ENCODE measurements around the gene OR1I1.

The OR1I1 gene

GRCh38 chr19:15101479-15102082 lies 19.6 kb downstream of the OR1I1 start:
- Histone ChIP-seq H3K4me1 (ENCODE audit: control insufficient read depth in 2 of 2, insufficient read depth in 1 of 2, low read depth in 1 of 2, low read length in 2 of 2) (no peaks in the 10 kb centered on the region), H2BK15ac (ENCODE audit: low read length) (no peak overlapping the region), H2BK120ac (ENCODE audit: low read depth, low read length) (no peak overlapping the region), H3K14ac (ENCODE audit: low read length) (no peak overlapping the region), H4K8ac (ENCODE audit: low read depth, low read length) (no peak overlapping the region), H4K91ac (ENCODE audit: low read depth, low read length, poor library complexity) (no peak overlapping the region), H3K4me2 (ENCODE audit: insufficient read depth, low read length, poor library complexity, severe bottlenecking) (no peak overlapping the region), H3K27ac (replicated peaks; ENCODE audit: low read length) (no peak overlapping the region), H3K18ac (ENCODE audit: low read length) (no peak overlapping the region), H2BK12ac (ENCODE audit: low read length) (no peak overlapping the region), H3K4me3 (ENCODE audit: low read length in 2 of 2) (no peak overlapping the region), H3K4ac (ENCODE audit: low read length) (no peak overlapping the region), H3K79me1 (ENCODE audit: low read depth, low read length) (no peaks in the 10 kb centered on the region), H3K36me3 (replicated peaks in 1 of 2; ENCODE audit: control insufficient read depth in 2 of 2, insufficient read depth in 2 of 2, low read length in 2 of 2) (no peaks in the 10 kb centered on the region), H3K9ac (ENCODE audit: low read depth, low read length, poor library complexity) (no peak overlapping the region), H3K27me3 (ENCODE audit: control insufficient read depth in 3 of 3, insufficient read depth in 3 of 3, low read depth in 1 of 3, low read length in 3 of 3) (no peaks in the 10 kb centered on the region), H2BK5ac (ENCODE audit: low read length) (no peak overlapping the region), H2AK5ac (ENCODE audit: low read depth, low read length) (no peak overlapping the region), H3K9me3 (replicated peaks in 1 of 2; ENCODE audit: control insufficient read depth in 2 of 2, insufficient read depth in 1 of 2, low read depth in 1 of 2, low read length in 2 of 2) (peaks cover 11 to 26% of the 10 kb centered on the region in 2 donors), H2AFZ (ENCODE audit: low read length) (no peak overlapping the region), H3K23ac (ENCODE audit: low read depth, low read length, poor library complexity) (no peak overlapping the region)
- no peak for DNase-seq (ENCODE audit: low spot score)
- WGBS, 2 donors (ENCODE audit: extremely low coverage in 2 of 2, insufficient read length in 2 of 2, insufficient replicate concordance in 1 of 2): no CpG with 5 or more reads among the region's 3 CpGs

GRCh38 chr19:15104003-15104402 lies 22.0 kb downstream of the OR1I1 start:
- Histone ChIP-seq H2BK12ac (ENCODE audit: low read length) (no peak overlapping the region), H2BK120ac (ENCODE audit: low read depth, low read length) (no peak overlapping the region), H2AK5ac (ENCODE audit: low read depth, low read length) (no peak overlapping the region), H3K4me3 (ENCODE audit: low read length in 2 of 2) (no peak overlapping the region), H4K8ac (ENCODE audit: low read depth, low read length) (no peak overlapping the region), H3K9me3 (replicated peaks in 1 of 2; ENCODE audit: control insufficient read depth in 2 of 2, insufficient read depth in 1 of 2, low read depth in 1 of 2, low read length in 2 of 2) (peaks cover 11 to 26% of the 10 kb centered on the region in 2 donors), H3K27ac (replicated peaks; ENCODE audit: low read length) (no peak overlapping the region), H3K14ac (ENCODE audit: low read length) (no peak overlapping the region), H2BK5ac (ENCODE audit: low read length) (no peak overlapping the region), H3K79me1 (ENCODE audit: low read depth, low read length) (peaks cover 5% of the 10 kb centered on the region), H3K23ac (ENCODE audit: low read depth, low read length, poor library complexity) (no peak overlapping the region), H3K4me1 (ENCODE audit: control insufficient read depth in 2 of 2, insufficient read depth in 1 of 2, low read depth in 1 of 2, low read length in 2 of 2) (peaks cover 4 to 9% of the 10 kb centered on the region in 2 donors), H2AFZ (ENCODE audit: low read length) (no peak overlapping the region), H3K27me3 (ENCODE audit: control insufficient read depth in 3 of 3, insufficient read depth in 3 of 3, low read depth in 1 of 3, low read length in 3 of 3) (no peaks in the 10 kb centered on the region), H3K4ac (ENCODE audit: low read length) (no peak overlapping the region), H2BK15ac (ENCODE audit: low read length) (no peak overlapping the region), H3K4me2 (ENCODE audit: insufficient read depth, low read length, poor library complexity, severe bottlenecking) (no peak overlapping the region), H3K9ac (ENCODE audit: low read depth, low read length, poor library complexity) (no peak overlapping the region), H3K18ac (ENCODE audit: low read length) (no peak overlapping the region), H3K36me3 (replicated peaks in 1 of 2; ENCODE audit: control insufficient read depth in 2 of 2, insufficient read depth in 2 of 2, low read length in 2 of 2) (peaks cover 0 to 5% of the 10 kb centered on the region in 2 donors), H4K91ac (ENCODE audit: low read depth, low read length, poor library complexity) (no peak overlapping the region)
- no peak for DNase-seq (ENCODE audit: low spot score)
- no CpG with 5 or more reads among the region's 1 CpG for WGBS, 2 donors (ENCODE audit: extremely low coverage in 2 of 2, insufficient read length in 2 of 2, insufficient replicate concordance in 1 of 2)

- Histone ChIP-seq H2BK5ac (ENCODE audit: low read length) (no peak overlapping the region), H3K9ac (ENCODE audit: low read depth, low read length, poor library complexity) (no peak overlapping the region), H3K4me1 (ENCODE audit: control insufficient read depth in 2 of 2, insufficient read depth in 1 of 2, low read depth in 1 of 2, low read length in 2 of 2) (peaks cover 4 to 9% of the 10 kb centered on the region in 2 donors), H3K27ac (replicated peaks; ENCODE audit: low read length) (no peak overlapping the region), H3K18ac (ENCODE audit: low read length) (no peak overlapping the region), H3K4me3 (ENCODE audit: low read length in 2 of 2) (no peak overlapping the region), H2BK120ac (ENCODE audit: low read depth, low read length) (no peak overlapping the region), H3K4me2 (ENCODE audit: insufficient read depth, low read length, poor library complexity, severe bottlenecking) (no peak overlapping the region), H3K9me3 (replicated peaks in 1 of 2; ENCODE audit: control insufficient read depth in 2 of 2, insufficient read depth in 1 of 2, low read depth in 1 of 2, low read length in 2 of 2) (peaks cover 11 to 26% of the 10 kb centered on the region in 2 donors), H3K36me3 (replicated peaks in 1 of 2; ENCODE audit: control insufficient read depth in 2 of 2, insufficient read depth in 2 of 2, low read length in 2 of 2) (peaks cover 2 to 9% of the 10 kb centered on the region in 2 donors), H3K4ac (ENCODE audit: low read length) (no peak overlapping the region), H3K14ac (ENCODE audit: low read length) (no peak overlapping the region), H4K8ac (ENCODE audit: low read depth, low read length) (no peak overlapping the region), H3K27me3 (ENCODE audit: control insufficient read depth in 3 of 3, insufficient read depth in 3 of 3, low read depth in 1 of 3, low read length in 3 of 3) (no peaks in the 10 kb centered on the region), H2AK5ac (ENCODE audit: low read depth, low read length) (no peak overlapping the region), H3K23ac (ENCODE audit: low read depth, low read length, poor library complexity) (no peak overlapping the region), H2AFZ (ENCODE audit: low read length) (no peak overlapping the region), H3K79me1 (ENCODE audit: low read depth, low read length) (peaks cover 7% of the 10 kb centered on the region), H2BK15ac (ENCODE audit: low read length) (no peak overlapping the region), H2BK12ac (ENCODE audit: low read length) (no peak overlapping the region), H4K91ac (ENCODE audit: low read depth, low read length, poor library complexity) (no peak overlapping the region)
- no peak for DNase-seq (ENCODE audit: low spot score)
- no CpG with 5 or more reads among the region's 1 CpG for WGBS, 2 donors (ENCODE audit: extremely low coverage in 2 of 2, insufficient read length in 2 of 2, insufficient replicate concordance in 1 of 2)
These were observed 22.4 kb downstream of the OR1I1 start for GRCh38 chr19:15104411-15104810.

- no peak overlapping the region for H3K9ac ChIP-seq (ENCODE audit: low read depth, low read length, poor library complexity)
- H2BK12ac ChIP-seq (ENCODE audit: low read length): no peak overlapping the region
- H4K8ac ChIP-seq (ENCODE audit: low read depth, low read length): no peak overlapping the region
- peaks cover 7% of the 10 kb centered on the region for H3K79me1 ChIP-seq (ENCODE audit: low read depth, low read length)
- peaks cover 11 to 26% of the 10 kb centered on the region in 2 donors for H3K9me3 ChIP-seq (replicated peaks in 1 of 2; ENCODE audit: control insufficient read depth in 2 of 2, insufficient read depth in 1 of 2, low read depth in 1 of 2, low read length in 2 of 2)
- no peak overlapping the region for H3K4me3 ChIP-seq (ENCODE audit: low read length in 2 of 2)
- H3K23ac ChIP-seq (ENCODE audit: low read depth, low read length, poor library complexity): no peak overlapping the region
- no peak overlapping the region for H2BK120ac ChIP-seq (ENCODE audit: low read depth, low read length)
- H3K27ac ChIP-seq (replicated peaks; ENCODE audit: low read length): no peak overlapping the region
- no peaks in the 10 kb centered on the region for H3K27me3 ChIP-seq (ENCODE audit: control insufficient read depth in 3 of 3, insufficient read depth in 3 of 3, low read depth in 1 of 3, low read length in 3 of 3)
- H2BK5ac ChIP-seq (ENCODE audit: low read length): no peak overlapping the region
- no peak overlapping the region for H4K91ac ChIP-seq (ENCODE audit: low read depth, low read length, poor library complexity)
- H3K14ac ChIP-seq (ENCODE audit: low read length): no peak overlapping the region
- peaks cover 3 to 11% of the 10 kb centered on the region in 2 donors for H3K36me3 ChIP-seq (replicated peaks in 1 of 2; ENCODE audit: control insufficient read depth in 2 of 2, insufficient read depth in 2 of 2, low read length in 2 of 2)
- no peak overlapping the region for H2AK5ac ChIP-seq (ENCODE audit: low read depth, low read length)
- H3K18ac ChIP-seq (ENCODE audit: low read length): no peak overlapping the region
- no peak overlapping the region for H3K4ac ChIP-seq (ENCODE audit: low read length)
- H3K4me2 ChIP-seq (ENCODE audit: insufficient read depth, low read length, poor library complexity, severe bottlenecking): no peak overlapping the region
- no peak overlapping the region for H2BK15ac ChIP-seq (ENCODE audit: low read length)
- no peak overlapping the region for H2AFZ ChIP-seq (ENCODE audit: low read length)
- DNase-seq (ENCODE audit: low spot score): no peak
- no CpG with 5 or more reads among the region's 3 CpGs for WGBS, 2 donors (ENCODE audit: extremely low coverage in 2 of 2, insufficient read length in 2 of 2, insufficient replicate concordance in 1 of 2)
- peaks cover 4 to 9% of the 10 kb centered on the region in 2 donors for H3K4me1 ChIP-seq (ENCODE audit: control insufficient read depth in 2 of 2, insufficient read depth in 1 of 2, low read depth in 1 of 2, low read length in 2 of 2)
These were observed 23.0 kb downstream of the OR1I1 start for GRCh38 chr19:15105044-15105443.
